ENCODE results near the gene TMEM41B.

- TF ChIP-seq CTCF (IDR thresholded peaks at IDR 0.05) = no peak
- TF ChIP-seq POLR2A (IDR thresholded peaks at IDR 0.05) = no peak
These were observed 28.4 kb downstream of the TMEM41B start for GRCh38 chr11:9285850-9286587.
